DOHH2 (cell line): ENCODE data around the gene SLC1A4.

Experiments used
- H3F3A ChIP-seq: fragments of 200-600 bp; sonication (generic), shearing (Covaris generic); 2 replicates; pipeline ENCODE4 v1.6.0; 2016; ENCODE audit warnings: antibody characterized with exemption, mild to moderate bottlenecking; ENCODE audit not compliant: control insufficient read depth, insufficient read depth
- H3K27ac ChIP-seq: fragments of 200-600 bp; sonication (generic); 2 replicates; pipeline ENCODE4 v1.5.1; 2014; ENCODE audit warnings: low read depth, mild to moderate bottlenecking, low read length, moderate library complexity
- H3K27me3 ChIP-seq: fragments of 200-600 bp; sonication (generic); 2 replicates; pipeline ENCODE4 v1.6.1; 2014; ENCODE audit warnings: mild to moderate bottlenecking, low read length, mixed read lengths; ENCODE audit not compliant: control insufficient read depth
- H3K36me3 ChIP-seq: fragments of 200-600 bp; sonication (generic); 2 replicates; pipeline ENCODE4 v1.6.1; 2014; ENCODE audit warnings: mild to moderate bottlenecking, low read length, moderate library complexity, mixed read lengths; ENCODE audit not compliant: control insufficient read depth
- H3K4me1 ChIP-seq: fragments of 200-600 bp; sonication (generic); 2 replicates; pipeline ENCODE4 v1.6.1; 2014; ENCODE audit warnings: mild to moderate bottlenecking, low read length, mixed read lengths; ENCODE audit not compliant: control insufficient read depth
- H3K4me2 ChIP-seq: fragments of 200-600 bp; sonication (generic); 2 replicates; pipeline ENCODE4 v1.6.0; 2014; ENCODE audit warnings: mild to moderate bottlenecking, low read length, moderate library complexity
- H3K4me3 ChIP-seq: fragments of 200-600 bp; sonication (generic); 2 replicates; pipeline ENCODE4 v1.5.1; 2014; ENCODE audit warnings: mild to moderate bottlenecking, low read length, mixed read lengths
- H3K79me2 ChIP-seq: fragments of 200-600 bp; sonication (generic); 2 replicates; pipeline ENCODE4 v1.6.1; 2014; ENCODE audit warnings: mild to moderate bottlenecking, low read length, mixed read lengths; ENCODE audit not compliant: control insufficient read depth
- H3K9me2 ChIP-seq: fragments of 200-600 bp; sonication (generic); replicated peaks from 2 replicates; pipeline ENCODE4 v1.6.1; 2014; ENCODE audit warnings: mild to moderate bottlenecking, low read length, mixed read lengths; ENCODE audit not compliant: control insufficient read depth
- H3K9me3 ChIP-seq: fragments of 200-600 bp; sonication (generic); 2 replicates; pipeline ENCODE4 v1.6.1; 2014; ENCODE audit warnings: antibody characterized with exemption, low read length, mixed read lengths; ENCODE audit not compliant: control insufficient read depth, insufficient read depth
- H4K20me1 ChIP-seq: fragments of 200-600 bp; sonication (generic); 2 replicates; pipeline ENCODE4 v1.6.0; 2014; ENCODE audit warnings: low read depth, mild to moderate bottlenecking, antibody characterized with exemption, low read length, moderate library complexity; ENCODE audit not compliant: control insufficient read depth, insufficient read depth
- CTCF ChIP-seq: fragments of 200-600 bp; sonication (generic); IDR thresholded peaks from one replicate; pipeline ENCODE4 v1.5.1; 2014; ENCODE audit warnings: antibody characterized with exemption, mild to moderate bottlenecking, low read depth, low read length; ENCODE audit not compliant: poor library complexity, severe bottlenecking
- EZH2phosphoT487 ChIP-seq: fragments of 200-600 bp; sonication (generic); IDR thresholded peaks from 2 replicates; pipeline ENCODE4 v1.6.1; 2017; ENCODE audit warnings: borderline replicate concordance, mild to moderate bottlenecking, antibody characterized with exemption, low read length, moderate library complexity, mixed read lengths

SLC1A4 gene

GRCh38 chr2:65037178-65037577 is 48.0 kb downstream of the SLC1A4 start:
- Histone ChIP-seq H4K20me1 (no peaks in the 10 kb centered on the region), H3K4me1 (peaks cover 30% of the 10 kb centered on the region), H3K27me3 (no peaks in the 10 kb centered on the region), H3K4me3 (no peak overlapping the region), H3K27ac (no peak overlapping the region), H3K36me3 (peaks cover 38% of the 10 kb centered on the region), H3F3A (peaks cover 8% of the 10 kb centered on the region), H3K9me2 (no peaks in the 10 kb centered on the region), H3K4me2 (no peak overlapping the region), H3K79me2 (peaks cover 26% of the 10 kb centered on the region), H3K9me3 (no peaks in the 10 kb centered on the region)
- TF ChIP-seq EZH2phosphoT487 = no peak
- TF ChIP-seq CTCF = no peak

GRCh38 chr2:65039640-65040039 is 50.4 kb downstream of the SLC1A4 start:
- Histone ChIP-seq H3F3A (peaks cover 6% of the 10 kb centered on the region), H3K4me2 (peak overlapping the region; percentile 6; the same call in 1 of the 2 replicates), H3K27me3 (no peaks in the 10 kb centered on the region), H3K4me1 (peaks cover 10% of the 10 kb centered on the region), H3K9me3 (peaks cover 16% of the 10 kb centered on the region; the same call in 1 of the 2 replicates), H3K9me2 (no peaks in the 10 kb centered on the region), H3K4me3 (no peak overlapping the region), H3K27ac (no peak overlapping the region), H3K36me3 (peaks cover 35% of the 10 kb centered on the region), H4K20me1 (no peaks in the 10 kb centered on the region), H3K79me2 (peaks cover 11% of the 10 kb centered on the region)
- TF ChIP-seq CTCF (no peak), EZH2phosphoT487 (no peak)

GRCh38 chr2:65040400-65041261 is 51.4 kb downstream of the SLC1A4 start:
- H3K4me3 ChIP-seq = peak overlapping the region; percentile 1; the same call in 1 of the 2 replicates
- no peak for TF ChIP-seq EZH2phosphoT487
- TF ChIP-seq CTCF = peak; percentile 82
- no peaks in the 10 kb centered on the region for H3K9me2 ChIP-seq
- H4K20me1 ChIP-seq = no peaks in the 10 kb centered on the region
- peaks cover 3% of the 10 kb centered on the region for H3K79me2 ChIP-seq
- peaks cover 27% of the 10 kb centered on the region for H3K36me3 ChIP-seq
- H3K27me3 ChIP-seq = no peaks in the 10 kb centered on the region
- H3F3A ChIP-seq = peaks cover 6% of the 10 kb centered on the region
- peak overlapping the region; percentile 34 for H3K4me2 ChIP-seq
- H3K9me3 ChIP-seq = peaks cover 17% of the 10 kb centered on the region; the same call in 1 of the 2 replicates
- H3K27ac ChIP-seq = no peak overlapping the region
- peaks cover 10% of the 10 kb centered on the region for H3K4me1 ChIP-seq
